Endometrium (tissue), 2 donors: ENCODE data around the gene ARNT2.

Source experiments
- FAIRE-seq: peaks from 2 replicates; lab custom pipeline; 2012; peaks lifted over from hg19 to GRCh38; lab: Jason Lieb, UNC
- donor health status: control.
- donor health status: control.

ARNT2 gene

GRCh38 chr15:80518522-80518921 lies 114.3 kb downstream of the ARNT2 start:
- FAIRE-seq, result no peak

- no peak for FAIRE-seq
These were observed 119.6 kb downstream of the ARNT2 start for GRCh38 chr15:80523746-80524145.

- no peak for FAIRE-seq
These were observed 121.7 kb downstream of the ARNT2 start for GRCh38 chr15:80525853-80526252.

- no peak for FAIRE-seq
These were observed 122.6 kb downstream of the ARNT2 start for GRCh38 chr15:80526556-80527340.

GRCh38 chr15:80527406-80527805 lies 123.2 kb downstream of the ARNT2 start:
- no peak for FAIRE-seq

- no peak for FAIRE-seq
These were observed 123.8 kb downstream of the ARNT2 start for GRCh38 chr15:80527961-80528360.

GRCh38 chr15:80530737-80531365 lies 126.7 kb downstream of the ARNT2 start:
- FAIRE-seq, result peak; percentile 15

- FAIRE-seq, result no peak
These were observed 127.2 kb downstream of the ARNT2 start for GRCh38 chr15:80531388-80531787.

GRCh38 chr15:80531796-80532195 lies 127.6 kb downstream of the ARNT2 start:
- FAIRE-seq, result no peak

GRCh38 chr15:80533790-80534333 lies 129.7 kb downstream of the ARNT2 start:
- peak; percentile 81 for FAIRE-seq

GRCh38 chr15:80536231-80536630 lies 132.0 kb downstream of the ARNT2 start:
- no peak for FAIRE-seq

- FAIRE-seq, result no peak
These were observed 132.5 kb downstream of the ARNT2 start for GRCh38 chr15:80536716-80537115.

- FAIRE-seq, result no peak
These were observed 140.9 kb downstream of the ARNT2 start for GRCh38 chr15:80545078-80545477.

- no peak for FAIRE-seq
These were observed 143.1 kb downstream of the ARNT2 start for GRCh38 chr15:80547264-80547663.

GRCh38 chr15:80549191-80549590 lies 145.0 kb downstream of the ARNT2 start:
- peak; percentile 26 for FAIRE-seq

- FAIRE-seq, result no peak
These were observed 145.5 kb downstream of the ARNT2 start for GRCh38 chr15:80549654-80550053.

GRCh38 chr15:80550219-80550907 lies 146.2 kb downstream of the ARNT2 start:
- peak; percentile 18 for FAIRE-seq

GRCh38 chr15:80550908-80551260 lies 146.7 kb downstream of the ARNT2 start:
- FAIRE-seq, result no peak

GRCh38 chr15:80551348-80551747 lies 147.2 kb downstream of the ARNT2 start:
- no peak for FAIRE-seq

- FAIRE-seq, result peak; percentile 98
These were observed 150.4 kb downstream of the ARNT2 start for GRCh38 chr15:80554560-80554959.

GRCh38 chr15:80556694-80557367 lies 152.6 kb downstream of the ARNT2 start:
- no peak for FAIRE-seq
